Spleen (tissue), 11 donors: ENCODE measurements around the gene KCNK17. TPM values are rescaled to one million over a fixed set of nuclear protein-coding genes. Genes with fewer than 3 reads are reported as not detected.

Experiments
- DNase-seq: peaks from one replicate; pipeline ENCODE4 v3.0.0-alpha.2; 2020
- H3K27ac ChIP-seq, 8 donors: fragments of 200-600 bp; sonication (generic) in 7 of 8; 1 replicate in 4 of 8; 2 replicates in 4 of 8; pipeline versions ENCODE4 v1.5.0 to v1.8.0; 2016 to 2021; ENCODE audit warnings: inconsistent platforms in 4 of 8, mild to moderate bottlenecking in 4 of 8, moderate library complexity in 1 of 8
- H3K27me3 ChIP-seq, 7 donors: fragments of 200-600 bp; sonication (generic) in 6 of 7; replicated peaks in 1 of 7; 1 replicate in 4 of 7; 2 replicates in 3 of 7; pipeline versions ENCODE4 v1.5.0 to v1.8.0; 2016 to 2021; ENCODE audit warnings: inconsistent platforms in 3 of 7, mild to moderate bottlenecking in 1 of 7
- H3K36me3 ChIP-seq, 6 donors: fragments of 200-600 bp; sonication (generic) in 5 of 6; 1 replicate in 4 of 6; 2 replicates in 2 of 6; pipeline versions ENCODE4 v1.5.0 to v1.8.0; 2016 to 2021; ENCODE audit warnings: inconsistent platforms in 2 of 6
- H3K4me1 ChIP-seq, 6 donors: fragments of 200-600 bp; sonication (generic) in 5 of 6; 1 replicate in 3 of 6; 2 replicates in 3 of 6; pipeline versions ENCODE4 v1.5.0 to v1.8.0; 2016 to 2021; ENCODE audit warnings: inconsistent platforms in 3 of 6
- H3K4me3 ChIP-seq, 8 donors: fragments of 200-600 bp; sonication (generic) in 7 of 8; 1 replicate in 4 of 8; 2 replicates in 4 of 8; pipeline versions ENCODE4 v1.5.0 to v1.8.0; 2016 to 2021; ENCODE audit warnings: inconsistent platforms in 4 of 8, mild to moderate bottlenecking in 4 of 8, moderate library complexity in 2 of 8
- H3K9me3 ChIP-seq, 8 donors: fragments of 200-600 bp; sonication (generic) in 7 of 8; 1 replicate in 4 of 8; 2 replicates in 4 of 8; pipeline versions ENCODE4 v1.5.0 to v1.8.0; 2016 to 2021; ENCODE audit warnings: inconsistent platforms in 4 of 8
- POLR2A ChIP-seq, 3 donors: fragments of 450-650 bp; IDR thresholded peaks; one replicate each; pipeline ENCODE4 v1.5.1; 2017; ENCODE audit warnings: antibody characterized with exemption in 3 of 3, mild to moderate bottlenecking in 1 of 3
- POLR2AphosphoS5 ChIP-seq, 3 donors: sonication (generic); formaldehyde crosslinking; IDR thresholded peaks; one replicate each; pipeline ENCODE4 v1.5.1; 2017; ENCODE audit warnings: antibody characterized with exemption in 3 of 3
- WGBS, 5 donors: extraction: QIAGEN DNeasy Blood & Tissue Kit in 3 of 5; methylation state at CpG; one replicate each; pipeline versions ENCODE4 v1.1.5 to v1.1.7; 2013 to 2018; 5-methylcytosine and 5-hydroxymethylcytosine counted together
- intact Hi-C: fragments of 100-400 bp; cut with DNase I; formaldehyde crosslinking; loops from one replicate; pipeline ENCODE4 v1.15.0; 2023; ENCODE audit warnings: low total_unique reads
- polyA plus RNA-seq, 3 donors: library from polyadenylated mRNA; stranded (reverse); fragments of 200-250 nt; gene quantifications; one replicate each; pipeline ENCODE4 v1.2.1, GENCODE V29; 2013
- total RNA-seq, 7 donors: library from RNA; depleted of rRNA in 3 of 7; stranded (reverse); fragments of >200 nt in 3 of 7; fragmentation: NEBNext Ultra II Directional in 4 of 7; extraction: Animal tissue kit (Norgen Biotek cat#: 25700) in 4 of 7; gene quantifications; one replicate each; pipeline versions ENCODE4 v1.1.0 to v1.2.1, GENCODE V29; 2016 to 2021
- TF ChIP-seq, protein P1 (sequence below), 11 experiments: fragments of 200-600 bp in 7 of 11; fragments of 450-650 bp in 4 of 11; sonication (generic) in 4 of 11; IDR thresholded peaks in 8 of 11; conservative IDR thresholded peaks in 3 of 11; 1 replicate in 7 of 11; 2 replicates in 4 of 11; pipeline versions ENCODE4 v1.4.0 to v1.8.0; 2016 to 2021; ENCODE audit warnings: antibody characterized with exemption in 11 of 11, inconsistent platforms in 4 of 11, mild to moderate bottlenecking in 1 of 11
- donor health status: healthy with polysubstance abuse.
- donor health status: DM: no; HTN: no; CAD: no; lungs with moderate emphysema.
- donor health status: DM: no; HTN: no; CAD: no.
- donor health status: Bipolar disorder and iron deficiency.
- donor health status: healthy.
- donor health status: DM: no; HTN: no; CAD: no.
- donor health status: DM: yes; HTN: yes; CAD: no.

The KCNK17 gene
- total and polyA plus RNA-seq, 10 donors, result 0.16 to 0.98 (median 0.46) TPM; not detected in 2

DNA sequence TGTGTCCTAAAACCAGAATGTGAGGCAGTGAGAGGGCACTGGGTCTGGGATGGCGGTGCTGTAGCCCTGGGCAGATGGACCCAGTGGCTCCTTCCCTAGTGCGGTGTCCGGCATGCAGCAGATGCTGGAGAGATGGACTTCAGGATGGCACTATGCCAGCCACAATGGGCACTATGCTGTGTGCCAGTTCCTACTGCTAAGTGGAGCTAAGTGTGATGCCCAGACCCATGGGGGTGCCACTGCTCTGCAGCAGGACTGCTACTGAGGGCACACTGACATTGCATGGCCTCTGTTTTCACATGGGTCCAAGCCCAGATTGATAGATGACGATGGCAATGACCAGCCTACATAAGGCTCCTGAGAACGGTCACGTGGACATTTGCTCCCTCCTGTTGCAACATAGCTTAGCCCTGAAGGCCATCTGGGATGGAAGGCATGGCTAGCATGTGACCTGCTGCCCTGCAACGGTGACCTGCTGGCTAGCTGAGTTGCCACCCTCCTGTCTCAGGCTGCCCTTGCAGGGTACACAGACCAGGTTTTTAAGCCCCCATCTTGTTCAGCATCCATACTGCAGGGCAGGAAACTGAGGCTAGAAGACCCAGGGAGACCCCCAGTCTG is 39.6 kb upstream of the KCNK17 start:
- DNase-seq, result peak; percentile 47
- no peaks in the 10 kb centered on the region for H3K36me3 ChIP-seq
- no peaks in the 10 kb centered on the region for H3K27me3 ChIP-seq
- WGBS, 5 donors, result 87 to 92% (median 90%) methylated on average over 6 to 7 of the region's 7 CpGs
- H3K27ac ChIP-seq, result no peak overlapping the region
- no peak overlapping the region for H3K4me3 ChIP-seq
- TF ChIP-seq POLR2AphosphoS5 (IDR thresholded peaks at IDR 0.05) (no peak), POLR2A (IDR thresholded peaks at IDR 0.05) (no peak)
- TF ChIP-seq, protein P1, sequence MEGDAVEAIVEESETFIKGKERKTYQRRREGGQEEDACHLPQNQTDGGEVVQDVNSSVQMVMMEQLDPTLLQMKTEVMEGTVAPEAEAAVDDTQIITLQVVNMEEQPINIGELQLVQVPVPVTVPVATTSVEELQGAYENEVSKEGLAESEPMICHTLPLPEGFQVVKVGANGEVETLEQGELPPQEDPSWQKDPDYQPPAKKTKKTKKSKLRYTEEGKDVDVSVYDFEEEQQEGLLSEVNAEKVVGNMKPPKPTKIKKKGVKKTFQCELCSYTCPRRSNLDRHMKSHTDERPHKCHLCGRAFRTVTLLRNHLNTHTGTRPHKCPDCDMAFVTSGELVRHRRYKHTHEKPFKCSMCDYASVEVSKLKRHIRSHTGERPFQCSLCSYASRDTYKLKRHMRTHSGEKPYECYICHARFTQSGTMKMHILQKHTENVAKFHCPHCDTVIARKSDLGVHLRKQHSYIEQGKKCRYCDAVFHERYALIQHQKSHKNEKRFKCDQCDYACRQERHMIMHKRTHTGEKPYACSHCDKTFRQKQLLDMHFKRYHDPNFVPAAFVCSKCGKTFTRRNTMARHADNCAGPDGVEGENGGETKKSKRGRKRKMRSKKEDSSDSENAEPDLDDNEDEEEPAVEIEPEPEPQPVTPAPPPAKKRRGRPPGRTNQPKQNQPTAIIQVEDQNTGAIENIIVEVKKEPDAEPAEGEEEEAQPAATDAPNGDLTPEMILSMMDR (IDR thresholded peaks at IDR 0.05 in 8 of 11, conservative IDR thresholded peaks at IDR 0.05 in 3 of 11), result no peak
- no peaks in the 10 kb centered on the region for H3K9me3 ChIP-seq
- intact Hi-C loops, result loop anchor here (10.0 kb wide), 1 partner anchor 1671 kb away; no protein-coding TSS in a partner anchor
- H3K4me1 ChIP-seq, result peaks cover 0 to 4% (median 0%) of the 10 kb centered on the region in 6 donors

DNA sequence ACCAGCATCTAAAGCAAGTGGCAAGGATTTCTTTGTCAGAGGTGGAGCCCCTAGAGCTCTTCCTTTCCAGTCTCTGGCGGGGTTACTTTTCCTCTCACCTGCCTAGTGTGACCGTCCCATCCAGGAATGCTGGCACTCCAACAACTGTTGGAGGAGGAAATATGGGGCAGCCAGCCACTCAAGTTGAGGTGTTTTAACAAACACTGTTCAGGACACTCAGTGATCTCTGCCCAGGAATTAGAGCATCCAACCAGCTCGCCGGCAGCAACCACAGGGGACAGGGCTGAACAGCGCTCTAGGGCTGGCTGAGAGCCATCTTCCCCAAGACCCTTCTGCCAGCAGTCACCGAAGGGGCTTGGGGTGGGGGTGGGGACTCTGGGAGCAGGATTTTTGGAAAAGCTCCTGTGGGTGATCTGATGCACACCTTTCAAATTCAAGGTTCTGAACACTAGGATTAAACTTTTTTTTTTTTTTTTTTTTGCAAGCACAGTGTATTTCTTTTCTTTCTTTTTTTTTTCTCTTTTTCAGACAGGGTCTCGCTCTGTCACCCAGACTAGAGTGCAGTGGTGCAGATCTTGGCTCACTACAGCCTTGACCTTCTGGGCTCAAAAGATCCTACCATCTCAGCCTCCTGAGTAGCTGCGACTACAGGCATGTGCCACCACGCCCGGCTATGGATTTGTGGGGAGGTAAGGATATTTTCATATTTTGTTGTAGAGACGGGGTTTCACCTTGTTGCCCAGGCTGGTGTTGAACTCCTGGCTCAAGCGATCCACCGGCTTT is 36.7 kb upstream of the KCNK17 start:
- intact Hi-C loops, result loop anchor here (10.0 kb wide), 1 partner anchor 1674 kb away; no protein-coding TSS in a partner anchor
- peak; percentile 37 for DNase-seq
- H3K27ac ChIP-seq, result no peak overlapping the region
- WGBS, 5 donors, result 89 to 90% (median 90%) methylated on average over 12 to 13 of the region's 13 CpGs
- H3K4me3 ChIP-seq, result no peak overlapping the region
- no peaks in the 10 kb centered on the region for H3K4me1 ChIP-seq
- H3K9me3 ChIP-seq, result no peaks in the 10 kb centered on the region
- no peaks in the 10 kb centered on the region for H3K36me3 ChIP-seq
- no peaks in the 10 kb centered on the region for H3K27me3 ChIP-seq
- no peak for TF ChIP-seq POLR2A (IDR thresholded peaks at IDR 0.05)
- TF ChIP-seq, protein P1 (IDR thresholded peaks at IDR 0.05 in 8 of 11, conservative IDR thresholded peaks at IDR 0.05 in 3 of 11), result no peak
- TF ChIP-seq POLR2AphosphoS5 (IDR thresholded peaks at IDR 0.05), result no peak

DNA sequence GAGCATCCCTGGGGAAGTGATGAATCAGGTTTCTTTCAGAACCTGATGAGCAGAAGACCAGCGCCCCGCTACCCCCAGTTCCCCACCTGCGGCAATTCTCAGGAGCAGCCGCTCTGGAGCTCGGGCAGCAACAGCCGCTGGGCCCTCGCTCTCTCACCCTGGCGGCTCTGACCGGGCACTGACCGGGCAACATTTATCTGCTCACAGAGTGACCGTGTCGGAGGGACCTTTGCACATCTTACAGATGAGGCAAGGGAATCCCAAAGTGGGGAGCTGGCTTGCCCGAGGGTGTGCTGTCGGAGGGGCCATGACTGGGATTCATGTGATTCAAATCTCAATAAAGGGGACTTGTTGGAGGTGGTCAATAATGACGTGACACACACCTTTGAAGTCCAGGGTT is 34.5 kb upstream of the KCNK17 start:
- no peak overlapping the region for H3K4me3 ChIP-seq
- peak; percentile 70 for DNase-seq
- peaks cover 0 to under 1% (median 0%) of the 10 kb centered on the region in 6 donors for H3K4me1 ChIP-seq
- 85 to 96% (median 90%) methylated on average over 13 to 15 of the region's 15 CpGs for WGBS, 5 donors
- no peaks in the 10 kb centered on the region for H3K9me3 ChIP-seq
- intact Hi-C loops, result no loop called here
- no peaks in the 10 kb centered on the region for H3K27me3 ChIP-seq
- no peak overlapping the region for H3K27ac ChIP-seq
- TF ChIP-seq POLR2A (IDR thresholded peaks at IDR 0.05) (no peak), POLR2AphosphoS5 (IDR thresholded peaks at IDR 0.05) (no peak)
- TF ChIP-seq, protein P1 (IDR thresholded peaks at IDR 0.05 in 8 of 11, conservative IDR thresholded peaks at IDR 0.05 in 3 of 11), result no peak
- H3K36me3 ChIP-seq, result no peaks in the 10 kb centered on the region
